Adrenal gland (tissue), 12 donors: ENCODE results near the gene PPP2R5C. TPM values are rescaled to one million over a fixed set of nuclear protein-coding genes. Genes with fewer than 3 reads are reported as not detected.

Experiments
- DNase-seq, 7 donors: peaks; one replicate each; pipeline ENCODE4 v3.0.0-alpha.2; 2019 to 2020
- H3K27ac ChIP-seq, 5 donors: fragments of 200-600 bp; sonication (generic) in 4 of 5; 1 replicate in 3 of 5; 2 replicates in 2 of 5; pipeline versions ENCODE4 v1.5.1 to v1.8.0; 2016 to 2020; ENCODE audit warnings: mild to moderate bottlenecking in 1 of 5
- H3K27me3 ChIP-seq: fragments of 200-600 bp; 2 replicates; pipeline ENCODE4 v1.8.0; 2021
- H3K36me3 ChIP-seq, 2 donors: fragments of 200-600 bp; replicated peaks in 1 of 2; 1 replicate in 1 of 2; 2 replicates in 1 of 2; pipeline versions ENCODE4 v1.5.1 to v1.8.0; 2018 to 2022
- H3K4me1 ChIP-seq, 2 donors: fragments of 200-600 bp; replicated peaks in 1 of 2; 1 replicate in 1 of 2; 2 replicates in 1 of 2; pipeline versions ENCODE4 v1.5.1 to v1.8.0; 2018 to 2021
- H3K4me3 ChIP-seq, 4 donors: fragments of 200-600 bp; sonication (generic) in 3 of 4; one replicate each; pipeline ENCODE4 v1.5.1; 2016 to 2018
- H3K9me3 ChIP-seq, 3 donors: fragments of 200-600 bp; sonication (generic) in 1 of 3; replicated peaks in 1 of 3; 1 replicate in 2 of 3; 2 replicates in 1 of 3; pipeline versions ENCODE4 v1.5.1 to v1.8.0; 2016 to 2021
- POLR2A ChIP-seq, 2 donors: fragments of 450-650 bp; IDR thresholded peaks; one replicate each; pipeline ENCODE4 v1.6.1; 2017; ENCODE audit warnings: antibody characterized with exemption in 2 of 2, mild to moderate bottlenecking in 2 of 2, moderate library complexity in 1 of 2
- WGBS, 4 donors: extraction: QIAGEN DNeasy Blood & Tissue Kit in 2 of 4; methylation state at CpG; one replicate each; pipeline versions ENCODE4 v1.1.5 to v1.1.7; 2013 to 2017; 5-methylcytosine and 5-hydroxymethylcytosine counted together
- intact Hi-C, 2 donors: fragments of 100-400 bp; cut with DNase I; formaldehyde crosslinking; loops; one replicate each; pipeline versions ENCODE4 v1.14.1 to v1.15.0; 2022 to 2023
- polyA plus RNA-seq, 3 donors: library from polyadenylated mRNA; stranded (reverse); fragments of 200-250 nt in 2 of 3; fragments of 350-450 nt in 1 of 3; fragmentation: Illumina TruSeq in 1 of 3; extraction: RNeasy Lipid Tissue Mini Kit (QIAGEN cat#74804) in 1 of 3; gene quantifications; one replicate each; pipeline ENCODE4 v1.2.3, GENCODE V29; 2013 to 2014
- total RNA-seq, 9 donors: library from RNA; depleted of rRNA in 4 of 9; stranded (reverse); fragments of >200 nt in 4 of 9; fragments of 120-200 nt in 1 of 9; fragmentation: NEBNext Ultra II Directional in 1 of 9; extraction: Animal tissue kit (Norgen Biotek cat#: 25700) in 1 of 9; gene quantifications; one replicate each; pipeline versions ENCODE4 v1.1.0 to v1.2.4, GENCODE V29; 2013 to 2023
- TF ChIP-seq, protein P1 (sequence below), 6 experiments: fragments of 450-650 bp in 4 of 6; fragments of 200-600 bp in 2 of 6; sonication (generic) in 1 of 6; IDR thresholded peaks; 1 replicate in 5 of 6; 2 replicates in 1 of 6; pipeline versions ENCODE4 v1.5.1 to v1.8.0; 2016 to 2021; ENCODE audit warnings: antibody characterized with exemption in 6 of 6, mild to moderate bottlenecking in 2 of 6, moderate library complexity in 1 of 6
- donor health status: healthy with polysubstance abuse.
- donor health status: Bipolar disorder and iron deficiency.
- donor health status: DM: yes; HTN: yes; CAD: no.
- donor health status: DM: no; HTN: no; CAD: no.
- donor health status: DM: no; HTN: no; CAD: no.
- donor health status: DM: yes; HTN: yes; CAD: no.

PPP2R5C gene
- total and polyA plus RNA-seq, 12 donors: 66.5 to 216 (median 134) TPM

DNA sequence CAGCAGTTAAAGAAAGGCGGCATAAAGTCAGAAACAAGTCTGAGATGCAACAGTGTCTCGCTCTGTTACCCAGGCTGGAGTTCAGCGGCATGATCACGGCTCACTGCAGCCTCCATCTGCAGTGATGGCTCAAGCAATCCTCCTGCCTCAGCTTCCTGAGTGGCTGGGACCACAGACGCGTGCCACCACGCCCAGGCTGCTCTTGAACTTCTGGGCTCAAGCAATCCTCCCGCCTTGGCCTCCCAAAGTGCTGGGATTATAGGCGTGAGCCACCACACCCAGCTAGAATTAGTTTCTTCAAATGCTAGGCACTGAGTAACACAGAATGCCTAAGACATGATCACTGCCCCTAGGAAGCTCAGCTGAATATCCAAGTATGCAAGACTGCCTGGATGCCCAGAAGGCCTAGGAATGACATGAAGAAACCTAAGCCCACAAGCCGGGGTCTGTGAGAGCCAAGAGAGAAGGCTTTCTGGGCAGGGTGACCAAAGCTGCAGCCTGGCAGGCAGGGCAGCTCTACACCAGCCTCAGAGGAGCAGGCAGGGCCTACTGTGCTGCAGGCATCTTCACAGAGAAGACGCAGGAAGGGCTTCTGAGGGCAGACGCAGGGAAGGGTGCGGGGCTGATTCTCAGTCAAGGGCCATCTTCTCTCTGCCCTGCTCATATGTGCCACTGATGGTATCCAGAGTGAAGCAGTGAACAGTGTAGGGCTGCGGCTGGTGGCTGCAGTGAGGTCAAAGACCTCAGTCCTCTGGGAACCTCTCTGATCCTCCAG is 4.3 kb upstream of the PPP2R5C start:
- Histone ChIP-seq H3K36me3 (no peaks in the 10 kb centered on the region), H3K27me3 (no peaks in the 10 kb centered on the region), H3K9me3 (no peaks in the 10 kb centered on the region), H3K4me3 (no peak overlapping the region), H3K4me1 (peaks cover 4% of the 10 kb centered on the region in 2 donors), H3K27ac (no peak overlapping the region)
- TF ChIP-seq, protein P1, sequence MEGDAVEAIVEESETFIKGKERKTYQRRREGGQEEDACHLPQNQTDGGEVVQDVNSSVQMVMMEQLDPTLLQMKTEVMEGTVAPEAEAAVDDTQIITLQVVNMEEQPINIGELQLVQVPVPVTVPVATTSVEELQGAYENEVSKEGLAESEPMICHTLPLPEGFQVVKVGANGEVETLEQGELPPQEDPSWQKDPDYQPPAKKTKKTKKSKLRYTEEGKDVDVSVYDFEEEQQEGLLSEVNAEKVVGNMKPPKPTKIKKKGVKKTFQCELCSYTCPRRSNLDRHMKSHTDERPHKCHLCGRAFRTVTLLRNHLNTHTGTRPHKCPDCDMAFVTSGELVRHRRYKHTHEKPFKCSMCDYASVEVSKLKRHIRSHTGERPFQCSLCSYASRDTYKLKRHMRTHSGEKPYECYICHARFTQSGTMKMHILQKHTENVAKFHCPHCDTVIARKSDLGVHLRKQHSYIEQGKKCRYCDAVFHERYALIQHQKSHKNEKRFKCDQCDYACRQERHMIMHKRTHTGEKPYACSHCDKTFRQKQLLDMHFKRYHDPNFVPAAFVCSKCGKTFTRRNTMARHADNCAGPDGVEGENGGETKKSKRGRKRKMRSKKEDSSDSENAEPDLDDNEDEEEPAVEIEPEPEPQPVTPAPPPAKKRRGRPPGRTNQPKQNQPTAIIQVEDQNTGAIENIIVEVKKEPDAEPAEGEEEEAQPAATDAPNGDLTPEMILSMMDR (IDR thresholded peaks at IDR 0.05): no peak
- no peak for TF ChIP-seq POLR2A (IDR thresholded peaks at IDR 0.05)
- 91 to 94% (median 93%) methylated on average over 8 to 14 of the region's 14 CpGs for WGBS, 4 donors
- intact Hi-C loops: no loop called here
- DNase-seq: no peak

DNA sequence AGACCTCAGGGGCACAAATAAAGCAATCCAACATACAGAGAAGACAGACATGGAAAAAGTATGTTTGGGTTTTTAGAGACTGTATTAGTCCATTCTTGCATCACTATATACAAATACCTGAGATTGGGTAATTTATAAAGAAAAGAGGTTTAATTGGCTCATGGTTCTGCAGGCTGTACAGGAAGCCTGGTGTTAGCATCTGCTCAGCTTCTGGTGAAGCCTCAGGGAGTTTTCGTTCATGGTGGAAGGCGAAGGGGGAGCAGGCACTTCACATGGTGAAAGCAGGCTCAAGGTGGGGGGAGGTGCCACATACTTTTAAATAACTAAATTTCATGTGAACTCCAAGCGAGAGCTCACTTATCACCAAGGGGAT is 3.7 kb upstream of the PPP2R5C start:
- no peak overlapping the region for H3K4me3 ChIP-seq
- 91 to 95% (median 93%) methylated on average over 3 of the region's 3 CpGs for WGBS, 4 donors
- no peaks in the 10 kb centered on the region for H3K27me3 ChIP-seq
- DNase-seq: no peak
- intact Hi-C loops: no loop called here
- no peaks in the 10 kb centered on the region for H3K36me3 ChIP-seq
- H3K9me3 ChIP-seq: no peaks in the 10 kb centered on the region
- no peak overlapping the region for H3K27ac ChIP-seq
- peaks cover 9% of the 10 kb centered on the region in 2 donors for H3K4me1 ChIP-seq
- no peak for TF ChIP-seq POLR2A (IDR thresholded peaks at IDR 0.05)
- TF ChIP-seq, protein P1 (IDR thresholded peaks at IDR 0.05): no peak

DNA sequence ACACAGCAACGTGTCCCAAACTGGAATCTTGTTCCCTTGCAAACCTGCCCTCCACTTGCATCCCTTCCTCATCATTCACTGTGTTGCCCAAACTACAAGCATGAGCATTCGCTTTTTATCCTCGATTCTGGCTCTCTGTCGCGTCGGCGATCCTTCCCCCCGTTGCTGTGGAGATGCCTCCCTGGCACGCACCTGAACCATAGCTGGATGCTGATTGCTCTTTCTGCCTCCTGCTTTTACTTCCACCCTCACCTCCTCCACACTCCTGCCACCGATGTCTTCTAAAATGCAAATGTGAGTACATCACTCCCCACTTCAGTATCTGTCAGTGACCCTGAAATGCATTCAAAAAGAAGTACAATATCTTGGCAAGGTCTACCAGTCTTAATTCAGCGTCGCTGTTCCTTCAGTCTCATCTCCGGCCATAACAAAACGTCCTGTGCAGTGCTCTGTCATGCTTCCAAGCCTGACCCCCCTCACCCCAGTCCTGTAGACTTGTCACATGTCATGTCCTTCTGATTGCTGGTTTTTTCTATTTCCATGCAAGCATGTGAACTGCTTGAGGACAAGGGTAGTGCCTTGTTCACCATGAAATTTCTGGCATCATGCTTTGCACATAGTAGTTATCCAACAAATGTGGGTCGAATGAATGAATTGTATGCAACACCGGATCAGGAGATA is 2.5 kb upstream of the PPP2R5C start:
- Histone ChIP-seq H3K27ac (no peak overlapping the region), H3K4me3 (no peak overlapping the region), H3K27me3 (no peaks in the 10 kb centered on the region), H3K9me3 (no peaks in the 10 kb centered on the region), H3K36me3 (no peaks in the 10 kb centered on the region), H3K4me1 (peaks cover 9 to 11% of the 10 kb centered on the region in 2 donors)
- intact Hi-C loops: no loop called here
- 75 to 82% (median 77%) methylated on average over 16 of the region's 16 CpGs for WGBS, 4 donors
- DNase-seq: peak in 1 of 7 donors; percentile 55
- no peak for TF ChIP-seq POLR2A (IDR thresholded peaks at IDR 0.05)
- TF ChIP-seq, protein P1 (IDR thresholded peaks at IDR 0.05): no peak

DNA sequence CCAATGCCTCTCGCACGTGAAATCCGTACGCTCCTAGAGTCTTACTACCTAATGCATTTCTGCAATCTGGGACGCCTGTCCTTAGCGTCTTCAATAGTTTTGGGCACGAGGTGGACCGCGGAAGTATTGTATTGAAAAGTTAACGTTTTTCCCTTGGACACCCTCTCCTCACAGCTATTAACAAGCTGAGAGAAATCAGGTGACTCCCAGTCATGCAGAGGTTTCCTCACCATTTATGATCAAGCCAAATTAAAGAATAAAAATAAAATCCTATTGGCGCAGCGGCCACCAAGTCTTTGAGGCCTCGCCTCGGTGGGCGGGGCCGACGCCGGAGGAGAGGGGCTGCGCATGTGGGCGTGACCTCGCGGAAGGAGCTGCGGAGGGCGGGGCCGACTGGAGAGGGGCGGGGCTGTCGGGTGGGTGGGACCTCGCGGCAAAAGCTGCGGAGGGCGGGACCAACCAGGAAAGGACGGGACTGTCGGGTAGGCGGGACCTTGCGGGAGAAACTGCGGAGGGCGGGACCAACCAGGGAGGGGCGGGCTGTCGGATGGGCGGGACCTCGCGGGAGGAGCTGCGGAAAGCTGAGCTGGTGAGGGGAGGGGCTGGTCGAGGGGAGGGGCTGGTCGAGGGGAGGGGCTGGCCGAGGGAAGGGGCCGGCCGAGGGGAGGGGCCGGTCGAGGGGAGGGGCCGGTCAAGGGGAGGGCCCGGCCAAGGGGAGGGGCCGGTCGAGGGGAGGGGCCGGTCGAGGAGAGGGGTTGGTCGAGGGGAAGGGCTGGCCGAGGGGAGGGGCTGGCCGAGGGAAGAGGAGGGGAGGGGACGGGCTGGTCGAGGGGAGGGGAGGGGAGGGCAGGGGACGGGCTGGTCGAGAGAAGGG is 1.1 kb upstream of the PPP2R5C start:
- no peak for TF ChIP-seq POLR2A (IDR thresholded peaks at IDR 0.05)
- TF ChIP-seq, protein P1 (IDR thresholded peaks at IDR 0.05): no peak
- Histone ChIP-seq H3K27ac (peak overlapping the region; percentile 14 to 93 (median 86)), H3K4me1 (peaks cover 9 to 21% of the 10 kb centered on the region in 2 donors), H3K27me3 (no peaks in the 10 kb centered on the region), H3K9me3 (no peaks in the 10 kb centered on the region), H3K4me3 (peak overlapping the region in 2 of 4 donors; percentile 58 to 73), H3K36me3 (no peaks in the 10 kb centered on the region)
- intact Hi-C loops: loop anchor here in 1 of 2 donors (10.0 kb wide), 1 partner anchor 194 kb away; no protein-coding TSS in a partner anchor
- WGBS, 4 donors: 2 to 9% (median 3%) methylated on average over 10 to 61 of the region's 63 CpGs
- DNase-seq: peak; percentile 98 to 99 (median 99)
